CD4-positive, alpha-beta T cell (primary cell): ENCODE results near the gene ZNF865. TPM values are rescaled to one million over a fixed set of nuclear protein-coding genes. Genes with fewer than 3 reads are reported as not detected.
A peak's percentile ranks its signal among the peaks of the same experiment; 100 is the strongest.

Experiments
- ATAC-seq: fragments of 200-7000 bp; cut with Tn5 transposase; one replicate; pipeline ENCODE4 v1.10.0; 2022; ENCODE audit warnings: mild to moderate bottlenecking; ENCODE audit not compliant: poor library complexity
- CTCF ChIA-PET: fragments of 350-600 bp; sonication (Branson Sonifier 250); formaldehyde crosslinking; loops from one replicate; lab custom pipeline; 2021; ENCODE audit warnings: antibody characterized with exemption, inconsistent platforms; lab: Charles Lee
- POLR2A ChIA-PET: fragments of 350-600 bp; sonication (Branson Sonifier 250); formaldehyde crosslinking; loops from one replicate; lab custom pipeline; 2021; ENCODE audit warnings: antibody characterized with exemption, inconsistent platforms; lab: Charles Lee
- DNase-seq, 14 experiments: peaks; one replicate each; pipeline ENCODE4 v3.0.0-alpha.2; 2013 to 2020; ENCODE audit warnings: mixed read lengths in 2 of 14
- H3K27ac ChIP-seq, 2 donors: one replicate each; pipeline versions ENCODE4 v1.5.1 to v1.7.0; 2013; ENCODE audit warnings: low read length in 2 of 2, low read depth in 1 of 2, mild to moderate bottlenecking in 1 of 2
- H3K27me3 ChIP-seq, 2 experiments: 1 replicate in 1 of 2; 2 replicates in 1 of 2; pipeline versions ENCODE4 v1.6.1 to v1.7.0; 2013; ENCODE audit warnings: low read length in 2 of 2, control low read depth in 1 of 2, mild to moderate bottlenecking in 1 of 2, moderate library complexity in 1 of 2; ENCODE audit not compliant: insufficient read depth in 2 of 2, control insufficient read depth in 1 of 2
- H3K36me3 ChIP-seq: one replicate; pipeline ENCODE4 v1.6.1; 2013; ENCODE audit warnings: low read length, control low read depth; ENCODE audit not compliant: insufficient read depth
- H3K4me1 ChIP-seq: one replicate; pipeline ENCODE4 v1.6.1; 2013; ENCODE audit warnings: low read length, control low read depth; ENCODE audit not compliant: insufficient read depth
- H3K4me3 ChIP-seq: one replicate; pipeline ENCODE4 v1.5.1; 2013; ENCODE audit warnings: mild to moderate bottlenecking, low read length, moderate library complexity
- H3K9me3 ChIP-seq, 2 experiments: 1 replicate in 1 of 2; 2 replicates in 1 of 2; pipeline versions ENCODE4 v1.6.1 to v1.7.0; 2013; ENCODE audit warnings: low read length in 2 of 2, mild to moderate bottlenecking in 2 of 2, control low read depth in 1 of 2, moderate library complexity in 1 of 2; ENCODE audit not compliant: control insufficient read depth in 1 of 2, insufficient read depth in 1 of 2
- H3K27ac Mint-ChIP-seq: one replicate; pipeline ENCODE4 v1.8.0; 2020; ENCODE audit warnings: mixed read lengths
- H3K27me3 Mint-ChIP-seq: one replicate; pipeline ENCODE4 v1.8.0; 2021; ENCODE audit warnings: mixed read lengths
- H3K36me3 Mint-ChIP-seq: one replicate; pipeline ENCODE4 v1.8.0; 2021; ENCODE audit warnings: low read depth, mixed read lengths
- H3K4me1 Mint-ChIP-seq: one replicate; pipeline ENCODE4 v1.8.0; 2021; ENCODE audit warnings: low read depth, mixed read lengths
- H3K4me3 Mint-ChIP-seq: one replicate; pipeline ENCODE4 v1.8.0; 2020; ENCODE audit warnings: mild to moderate bottlenecking, mixed read lengths
- H3K9me3 Mint-ChIP-seq: one replicate; pipeline ENCODE4 v1.8.0; 2020; ENCODE audit warnings: mixed read lengths
- CTCF ChIP-seq: fragments of 200-600 bp; IDR thresholded peaks from one replicate; pipeline ENCODE4 v1.8.0; 2022; ENCODE audit warnings: antibody characterized with exemption, mild to moderate bottlenecking
- intact Hi-C, 2 experiments: fragments of 100-400 bp; cut with DNase I in 1 of 2; cut with micrococcal nuclease in 1 of 2; formaldehyde crosslinking; loops; one replicate each; pipeline versions ENCODE4 v1.15.1 to v1.9.0; 2023 to 2025; cut with DNase I, micrococcal nuclease
- total RNA-seq, 174 experiments: library from RNA in 2 of 174; stranded (reverse) in 2 of 174; gene quantifications; one replicate each; pipeline ENCODE4 v1.2.3 and lab custom pipeline; 2021 to 2026

ZNF865 gene
- total RNA-seq, 2 experiments from 2014 or later, result 12.0 to 12.9 TPM

- Mint-ChIP-seq H3K27me3 (no peaks in the 10 kb centered on the region), H3K4me1 (peaks cover 23% of the 10 kb centered on the region), H3K9me3 (no peaks in the 10 kb centered on the region), H3K36me3 (peaks cover 31% of the 10 kb centered on the region), H3K4me3 (no peak overlapping the region), H3K27ac (no peak overlapping the region)
- no peak for TF ChIP-seq CTCF
- DNase-seq, result no peak
- intact Hi-C loops, result no loop called here
- CTCF ChIA-PET, result interaction anchor here (4.8 kb wide), 1 partner anchor 11 kb away, joined by 28 read pairs; the partner anchor contains the start of gene ZNF865
- no peaks in the 10 kb centered on the region for H3K9me3 ChIP-seq
- no peak overlapping the region for H3K4me3 ChIP-seq
- H3K27ac ChIP-seq, result no peak overlapping the region
- peaks cover 30% of the 10 kb centered on the region for H3K36me3 ChIP-seq
- POLR2A ChIA-PET, result interaction anchor here (1.7 to 1.8 kb wide), 2 partner anchors 11 to 17 kb away, joined by 5 to 8 read pairs; partner anchors contain the start of gene ZNF524
- H3K27me3 ChIP-seq, result no peaks in the 10 kb centered on the region
- peaks cover 16% of the 10 kb centered on the region for H3K4me1 ChIP-seq
- no peak for ATAC-seq
Observed at GRCh38 chr19:55617426-55617825, 12.0 kb downstream of the ZNF865 start.

- TF ChIP-seq CTCF, result no peak
- ATAC-seq (no peak), DNase-seq (no peak)
- POLR2A ChIA-PET, result interaction anchor here (1.7 to 2.6 kb wide), 2 partner anchors 12 kb away, joined by 5 to 16 read pairs; partner anchors contain the start of gene ZNF865
- H3K27me3 ChIP-seq, result no peaks in the 10 kb centered on the region
- intact Hi-C loops, result no loop called here
- H3K36me3 ChIP-seq, result peaks cover 32% of the 10 kb centered on the region
- Mint-ChIP-seq H3K27ac (no peak overlapping the region), H3K4me3 (no peak overlapping the region), H3K36me3 (peaks cover 25% of the 10 kb centered on the region), H3K9me3 (no peaks in the 10 kb centered on the region), H3K4me1 (peaks cover 21% of the 10 kb centered on the region), H3K27me3 (no peaks in the 10 kb centered on the region)
- H3K27ac ChIP-seq, result no peak overlapping the region
- CTCF ChIA-PET, result interaction anchor here (0.8 to 4.8 kb wide), 2 partner anchors 12 to 13 kb away, joined by 3 to 28 read pairs; partner anchors contain the start of gene ZNF865
- peaks cover 18% of the 10 kb centered on the region for H3K4me1 ChIP-seq
- H3K4me3 ChIP-seq, result no peak overlapping the region
- H3K9me3 ChIP-seq, result no peaks in the 10 kb centered on the region
Observed at GRCh38 chr19:55618426-55618825, 13.0 kb downstream of the ZNF865 start.

- Histone ChIP-seq H3K4me1 (peaks cover 24% of the 10 kb centered on the region), H3K27me3 (no peaks in the 10 kb centered on the region), H3K9me3 (no peaks in the 10 kb centered on the region), H3K27ac (no peak overlapping the region), H3K4me3 (no peak overlapping the region), H3K36me3 (peaks cover 32% of the 10 kb centered on the region)
- DNase-seq (no peak), ATAC-seq (no peak)
- no peaks in the 10 kb centered on the region for H3K9me3 Mint-ChIP-seq
- H3K36me3 Mint-ChIP-seq, result peaks cover 34% of the 10 kb centered on the region
- peak overlapping the region; percentile 61 for H3K27ac Mint-ChIP-seq
- ChIA-PET CTCF (interaction anchor here (0.8 to 4.8 kb wide), 2 partner anchors 12 to 13 kb away, joined by 3 to 28 read pairs; partner anchors contain the start of gene ZNF865), POLR2A (interaction anchor here (2.6 kb wide), 1 partner anchor 13 kb away, joined by 16 read pairs; the partner anchor contains the start of gene ZNF865)
- H3K4me1 Mint-ChIP-seq, result peaks cover 30% of the 10 kb centered on the region
- TF ChIP-seq CTCF, result no peak
- no peak overlapping the region for H3K4me3 Mint-ChIP-seq
- intact Hi-C loops, result no loop called here
- H3K27me3 Mint-ChIP-seq, result no peaks in the 10 kb centered on the region
Observed at GRCh38 chr19:55619286-55619685, 13.8 kb downstream of the ZNF865 start.
